Thyroid gland (tissue), 4 donors: Measurements from ENCODE around the gene ETV1.

ENCODE experiments used
- CTCF ChIP-seq, 6 experiments: fragments of 200-600 bp in 3 of 6; fragments of 450-650 bp in 3 of 6; sonication (generic) in 3 of 6; IDR thresholded peaks; one replicate each; pipeline ENCODE4 v1.5.1; 2016 to 2019; ENCODE audit warnings: antibody characterized with exemption in 6 of 6, mild to moderate bottlenecking in 2 of 6, inconsistent platforms in 1 of 6, moderate library complexity in 1 of 6
- POLR2A ChIP-seq, 2 donors: fragments of 450-650 bp; IDR thresholded peaks; one replicate each; pipeline ENCODE4 v1.6.1; 2017; ENCODE audit warnings: antibody characterized with exemption in 2 of 2, mild to moderate bottlenecking in 2 of 2, moderate library complexity in 1 of 2

GRCh38 chr7:13987395-13987794 is 2.1 kb downstream of the ETV1 start:
- TF ChIP-seq CTCF (IDR thresholded peaks at IDR 0.05), result no peak
- no peak for TF ChIP-seq POLR2A (IDR thresholded peaks at IDR 0.05)
